WTC11 (cell line): ENCODE results near the gene FOXP1. TPM values are rescaled to one million over a fixed set of nuclear protein-coding genes. Genes with fewer than 3 reads are reported as not detected.

ENCODE experiments used
- ATAC-seq: fragments of 200-7000 bp; cut with Tn5 transposase; 2 replicates; pipeline ENCODE4 v1.10.0; 2021; ENCODE audit warnings: mild to moderate bottlenecking, moderate library complexity
- CTCF ChIA-PET: fragments of 300-600 bp; sonication (Branson Sonifier 250); formaldehyde crosslinking; loops from one replicate; lab custom pipeline; 2021; ENCODE audit warnings: antibody characterized with exemption; lab: Charles Lee
- POLR2A ChIA-PET: fragments of 350-600 bp; sonication (Branson Sonifier 250); formaldehyde crosslinking; loops from one replicate; lab custom pipeline; 2021; ENCODE audit warnings: antibody characterized with exemption; lab: Charles Lee
- DNase-seq: peaks from one replicate; pipeline ENCODE4 v3.0.0; 2021; ENCODE audit warnings: low spot score
- H3K27ac Mint-ChIP-seq: 2 replicates; pipeline ENCODE4 v1.8.0; 2021; ENCODE audit warnings: mixed read lengths
- H3K27me3 Mint-ChIP-seq: 2 replicates; pipeline ENCODE4 v1.8.0; 2021; ENCODE audit warnings: low read depth, mild to moderate bottlenecking, moderate library complexity, mixed read lengths
- H3K36me3 Mint-ChIP-seq: 2 replicates; pipeline ENCODE4 v1.8.0; 2021; ENCODE audit warnings: mixed read lengths
- H3K4me1 Mint-ChIP-seq: 2 replicates; pipeline ENCODE4 v1.8.0; 2022; ENCODE audit warnings: mixed read lengths
- H3K4me3 Mint-ChIP-seq: 2 replicates; pipeline ENCODE4 v1.8.0; 2021; ENCODE audit warnings: mild to moderate bottlenecking, moderate library complexity, mixed read lengths
- H3K9me3 Mint-ChIP-seq: 2 replicates; pipeline ENCODE4 v1.8.0; 2021; ENCODE audit warnings: mixed read lengths
- CREM ChIP-seq: sonication (generic); formaldehyde crosslinking; IDR thresholded peaks from 2 replicates; pipeline ENCODE4 v1.8.1; 2022; ENCODE audit warnings: mild to moderate bottlenecking, missing genetic modification reagents, moderate library complexity
- FOXP1 ChIP-seq: sonication (generic); formaldehyde crosslinking; IDR thresholded peaks from 2 replicates; pipeline ENCODE4 v1.8.0; 2022; ENCODE audit warnings: missing genetic modification reagents, mild to moderate bottlenecking, moderate library complexity, borderline replicate concordance
- MYBL2 ChIP-seq: sonication (generic); formaldehyde crosslinking; IDR thresholded peaks from 2 replicates; pipeline ENCODE4 v1.8.1; 2023; ENCODE audit warnings: mild to moderate bottlenecking, moderate library complexity, missing genetic modification reagents
- NR2C2 ChIP-seq: sonication (generic); formaldehyde crosslinking; IDR thresholded peaks from 2 replicates; pipeline ENCODE4 v1.8.0; 2022; ENCODE audit warnings: mild to moderate bottlenecking, missing genetic modification reagents
- PRRX2 ChIP-seq: fragments of 250-450 bp; sonication (Bioruptor Pico); IDR thresholded peaks from 2 replicates; pipeline ENCODE4 v1.8.0; 2021; ENCODE audit warnings: mild to moderate bottlenecking
- TCF7 ChIP-seq: sonication (generic); formaldehyde crosslinking; IDR thresholded peaks from 2 replicates; pipeline ENCODE4 v1.8.0; 2022; ENCODE audit warnings: mild to moderate bottlenecking, low read depth, missing genetic modification reagents, moderate library complexity
- ZBTB21 ChIP-seq: sonication (generic); formaldehyde crosslinking; IDR thresholded peaks from 2 replicates; pipeline ENCODE4 v1.8.1; 2023; ENCODE audit warnings: mild to moderate bottlenecking, missing genetic modification reagents, borderline replicate concordance
- ZNF219 ChIP-seq: sonication (generic); formaldehyde crosslinking; IDR thresholded peaks from 2 replicates; pipeline ENCODE4 v1.8.0; 2023; ENCODE audit warnings: missing genetic modification reagents, mild to moderate bottlenecking, borderline replicate concordance
- ZNF416 ChIP-seq: fragments of 250-450 bp; sonication (Bioruptor Pico); IDR thresholded peaks from 2 replicates; pipeline ENCODE4 v1.9.0; 2021; ENCODE audit warnings: mild to moderate bottlenecking, inconsistent platforms
- ZNF423 ChIP-seq: fragments of 250-450 bp; sonication (Bioruptor Pico); IDR thresholded peaks from 2 replicates; pipeline ENCODE4 v2.1.2; 2022; ENCODE audit warnings: mild to moderate bottlenecking, moderate library complexity
- total RNA-seq: library from RNA; stranded (reverse); gene quantifications from 3 replicates; pipeline ENCODE4 v1.2.3, GENCODE V29; 2021
- TF ChIP-seq, protein P1 (sequence below): sonication (generic); formaldehyde crosslinking; IDR thresholded peaks from 2 replicates; pipeline ENCODE4 v1.8.1; 2022; ENCODE audit warnings: missing genetic modification reagents, borderline replicate concordance
- TF ChIP-seq, protein P2 (sequence below): sonication (generic); formaldehyde crosslinking; IDR thresholded peaks from 2 replicates; pipeline ENCODE4 v1.8.1; 2022; ENCODE audit warnings: mild to moderate bottlenecking, moderate library complexity, missing genetic modification reagents
- TF ChIP-seq, protein P3 (sequence below): sonication (generic); formaldehyde crosslinking; IDR thresholded peaks from 2 replicates; pipeline ENCODE4 v1.8.0; 2023; ENCODE audit warnings: mild to moderate bottlenecking, missing genetic modification reagents
- TF ChIP-seq, protein P4 (sequence below): fragments of 250-450 bp; sonication (Bioruptor Pico); conservative IDR thresholded peaks from 2 replicates; pipeline ENCODE4 v1.9.0; 2021; ENCODE audit warnings: mild to moderate bottlenecking
- TF ChIP-seq, protein P5 (sequence below): sonication (generic); formaldehyde crosslinking; IDR thresholded peaks from 2 replicates; pipeline ENCODE4 v1.8.0; 2022; ENCODE audit warnings: mild to moderate bottlenecking, missing genetic modification reagents
- TF ChIP-seq, protein P6 (sequence below): sonication (generic); formaldehyde crosslinking; IDR thresholded peaks from 2 replicates; pipeline ENCODE4 v1.8.1; 2022; ENCODE audit warnings: low read depth, mild to moderate bottlenecking, moderate library complexity, missing genetic modification reagents, borderline replicate concordance
- TF ChIP-seq, protein P7 (sequence below): sonication (generic); formaldehyde crosslinking; IDR thresholded peaks from 2 replicates; pipeline ENCODE4 v1.8.1; 2023; ENCODE audit warnings: mild to moderate bottlenecking, missing genetic modification reagents, borderline replicate concordance

Gene FOXP1
- total RNA-seq, 1 experiment from 2014 or later = 25.8 TPM

DNA sequence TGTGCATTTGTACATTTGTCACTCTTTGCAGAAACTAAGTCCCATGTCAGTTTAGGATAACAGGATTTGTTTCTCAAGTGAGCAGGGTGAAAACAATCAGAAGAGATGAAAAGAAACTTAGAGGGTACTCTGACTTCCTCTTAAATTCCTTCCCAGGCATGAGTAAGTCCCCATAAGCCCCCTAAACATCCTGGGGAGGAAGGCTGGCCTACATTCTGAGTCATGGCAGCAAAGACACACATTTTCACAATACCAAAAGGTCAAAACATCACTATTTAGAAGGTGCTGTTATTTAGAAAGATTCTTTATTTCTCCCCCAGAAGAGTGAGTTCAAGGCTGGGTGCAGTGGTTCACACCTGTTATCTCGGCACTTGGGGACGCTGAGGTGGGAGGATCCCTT lies 7.6 kb upstream of the FOXP1 start:
- ATAC-seq = no peak
- TF ChIP-seq, protein P1, sequence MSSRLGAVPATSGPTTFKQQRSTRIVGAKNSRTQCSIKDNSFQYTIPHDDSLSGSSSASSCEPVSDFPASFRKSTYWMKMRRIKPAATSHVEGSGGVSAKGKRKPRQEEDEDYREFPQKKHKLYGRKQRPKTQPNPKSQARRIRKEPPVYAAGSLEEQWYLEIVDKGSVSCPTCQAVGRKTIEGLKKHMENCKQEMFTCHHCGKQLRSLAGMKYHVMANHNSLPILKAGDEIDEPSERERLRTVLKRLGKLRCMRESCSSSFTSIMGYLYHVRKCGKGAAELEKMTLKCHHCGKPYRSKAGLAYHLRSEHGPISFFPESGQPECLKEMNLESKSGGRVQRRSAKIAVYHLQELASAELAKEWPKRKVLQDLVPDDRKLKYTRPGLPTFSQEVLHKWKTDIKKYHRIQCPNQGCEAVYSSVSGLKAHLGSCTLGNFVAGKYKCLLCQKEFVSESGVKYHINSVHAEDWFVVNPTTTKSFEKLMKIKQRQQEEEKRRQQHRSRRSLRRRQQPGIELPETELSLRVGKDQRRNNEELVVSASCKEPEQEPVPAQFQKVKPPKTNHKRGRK (CRISPR knock-in tag) = no peak
- no peak for TF ChIP-seq TCF7 (CRISPR knock-in tag)
- TF ChIP-seq, protein P2, sequence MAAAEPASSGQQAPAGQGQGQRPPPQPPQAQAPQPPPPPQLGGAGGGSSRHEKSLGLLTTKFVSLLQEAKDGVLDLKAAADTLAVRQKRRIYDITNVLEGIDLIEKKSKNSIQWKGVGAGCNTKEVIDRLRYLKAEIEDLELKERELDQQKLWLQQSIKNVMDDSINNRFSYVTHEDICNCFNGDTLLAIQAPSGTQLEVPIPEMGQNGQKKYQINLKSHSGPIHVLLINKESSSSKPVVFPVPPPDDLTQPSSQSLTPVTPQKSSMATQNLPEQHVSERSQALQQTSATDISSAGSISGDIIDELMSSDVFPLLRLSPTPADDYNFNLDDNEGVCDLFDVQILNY (CRISPR knock-in tag) = no peak
- TF ChIP-seq, protein P3, sequence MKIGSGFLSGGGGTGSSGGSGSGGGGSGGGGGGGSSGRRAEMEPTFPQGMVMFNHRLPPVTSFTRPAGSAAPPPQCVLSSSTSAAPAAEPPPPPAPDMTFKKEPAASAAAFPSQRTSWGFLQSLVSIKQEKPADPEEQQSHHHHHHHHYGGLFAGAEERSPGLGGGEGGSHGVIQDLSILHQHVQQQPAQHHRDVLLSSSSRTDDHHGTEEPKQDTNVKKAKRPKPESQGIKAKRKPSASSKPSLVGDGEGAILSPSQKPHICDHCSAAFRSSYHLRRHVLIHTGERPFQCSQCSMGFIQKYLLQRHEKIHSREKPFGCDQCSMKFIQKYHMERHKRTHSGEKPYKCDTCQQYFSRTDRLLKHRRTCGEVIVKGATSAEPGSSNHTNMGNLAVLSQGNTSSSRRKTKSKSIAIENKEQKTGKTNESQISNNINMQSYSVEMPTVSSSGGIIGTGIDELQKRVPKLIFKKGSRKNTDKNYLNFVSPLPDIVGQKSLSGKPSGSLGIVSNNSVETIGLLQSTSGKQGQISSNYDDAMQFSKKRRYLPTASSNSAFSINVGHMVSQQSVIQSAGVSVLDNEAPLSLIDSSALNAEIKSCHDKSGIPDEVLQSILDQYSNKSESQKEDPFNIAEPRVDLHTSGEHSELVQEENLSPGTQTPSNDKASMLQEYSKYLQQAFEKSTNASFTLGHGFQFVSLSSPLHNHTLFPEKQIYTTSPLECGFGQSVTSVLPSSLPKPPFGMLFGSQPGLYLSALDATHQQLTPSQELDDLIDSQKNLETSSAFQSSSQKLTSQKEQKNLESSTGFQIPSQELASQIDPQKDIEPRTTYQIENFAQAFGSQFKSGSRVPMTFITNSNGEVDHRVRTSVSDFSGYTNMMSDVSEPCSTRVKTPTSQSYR (CRISPR knock-in tag) = no peak
- TF ChIP-seq, protein P4, sequence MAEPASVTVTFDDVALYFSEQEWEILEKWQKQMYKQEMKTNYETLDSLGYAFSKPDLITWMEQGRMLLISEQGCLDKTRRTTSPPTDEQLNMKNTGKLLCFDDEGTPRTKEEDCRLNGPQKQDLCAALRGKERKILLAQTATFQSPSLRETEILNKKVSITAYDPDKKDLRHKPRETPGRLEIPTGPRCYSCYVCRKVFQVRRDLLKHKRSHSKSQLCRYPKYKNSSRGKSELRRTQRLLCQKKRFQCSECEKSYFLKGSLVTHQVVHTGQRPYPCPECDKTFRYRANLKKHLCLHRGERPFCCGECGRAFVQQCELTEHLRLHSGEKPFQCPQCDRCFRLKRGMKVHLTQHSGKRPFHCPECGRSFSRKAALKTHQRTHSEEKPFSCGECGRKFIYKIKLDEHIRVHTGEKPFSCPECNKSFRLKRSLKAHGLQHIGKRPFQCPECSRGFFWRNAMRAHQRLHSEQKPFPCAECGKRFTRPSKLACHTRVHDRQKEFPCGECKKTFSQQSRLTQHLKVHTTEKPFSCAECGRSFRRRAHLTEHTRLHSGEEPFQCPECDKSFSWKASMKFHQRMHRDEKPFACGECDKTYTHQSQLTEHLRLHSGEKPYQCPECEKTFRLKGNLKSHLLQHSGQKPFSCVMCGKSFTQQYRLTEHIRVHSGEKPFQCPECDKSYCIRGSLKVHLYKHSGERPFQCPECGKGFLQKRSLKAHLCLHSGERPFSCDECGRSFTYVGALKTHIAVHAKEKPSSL (CRISPR knock-in tag) = no peak
- TF ChIP-seq NR2C2 (CRISPR knock-in tag) = no peak
- TF ChIP-seq MYBL2 (CRISPR knock-in tag) = no peak
- TF ChIP-seq, protein P5, sequence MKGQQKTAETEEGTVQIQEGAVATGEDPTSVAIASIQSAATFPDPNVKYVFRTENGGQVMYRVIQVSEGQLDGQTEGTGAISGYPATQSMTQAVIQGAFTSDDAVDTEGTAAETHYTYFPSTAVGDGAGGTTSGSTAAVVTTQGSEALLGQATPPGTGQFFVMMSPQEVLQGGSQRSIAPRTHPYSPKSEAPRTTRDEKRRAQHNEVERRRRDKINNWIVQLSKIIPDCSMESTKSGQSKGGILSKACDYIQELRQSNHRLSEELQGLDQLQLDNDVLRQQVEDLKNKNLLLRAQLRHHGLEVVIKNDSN = no peak
- TF ChIP-seq, protein P6, sequence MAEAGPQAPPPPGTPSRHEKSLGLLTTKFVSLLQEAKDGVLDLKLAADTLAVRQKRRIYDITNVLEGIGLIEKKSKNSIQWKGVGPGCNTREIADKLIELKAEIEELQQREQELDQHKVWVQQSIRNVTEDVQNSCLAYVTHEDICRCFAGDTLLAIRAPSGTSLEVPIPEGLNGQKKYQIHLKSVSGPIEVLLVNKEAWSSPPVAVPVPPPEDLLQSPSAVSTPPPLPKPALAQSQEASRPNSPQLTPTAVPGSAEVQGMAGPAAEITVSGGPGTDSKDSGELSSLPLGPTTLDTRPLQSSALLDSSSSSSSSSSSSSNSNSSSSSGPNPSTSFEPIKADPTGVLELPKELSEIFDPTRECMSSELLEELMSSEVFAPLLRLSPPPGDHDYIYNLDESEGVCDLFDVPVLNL (CRISPR knock-in tag) = no peak
- no peak for TF ChIP-seq ZNF416 (CRISPR knock-in tag)
- TF ChIP-seq CREM (CRISPR knock-in tag) = no peak
- TF ChIP-seq ZNF423 (CRISPR knock-in tag) = no peak
- TF ChIP-seq, protein P7, sequence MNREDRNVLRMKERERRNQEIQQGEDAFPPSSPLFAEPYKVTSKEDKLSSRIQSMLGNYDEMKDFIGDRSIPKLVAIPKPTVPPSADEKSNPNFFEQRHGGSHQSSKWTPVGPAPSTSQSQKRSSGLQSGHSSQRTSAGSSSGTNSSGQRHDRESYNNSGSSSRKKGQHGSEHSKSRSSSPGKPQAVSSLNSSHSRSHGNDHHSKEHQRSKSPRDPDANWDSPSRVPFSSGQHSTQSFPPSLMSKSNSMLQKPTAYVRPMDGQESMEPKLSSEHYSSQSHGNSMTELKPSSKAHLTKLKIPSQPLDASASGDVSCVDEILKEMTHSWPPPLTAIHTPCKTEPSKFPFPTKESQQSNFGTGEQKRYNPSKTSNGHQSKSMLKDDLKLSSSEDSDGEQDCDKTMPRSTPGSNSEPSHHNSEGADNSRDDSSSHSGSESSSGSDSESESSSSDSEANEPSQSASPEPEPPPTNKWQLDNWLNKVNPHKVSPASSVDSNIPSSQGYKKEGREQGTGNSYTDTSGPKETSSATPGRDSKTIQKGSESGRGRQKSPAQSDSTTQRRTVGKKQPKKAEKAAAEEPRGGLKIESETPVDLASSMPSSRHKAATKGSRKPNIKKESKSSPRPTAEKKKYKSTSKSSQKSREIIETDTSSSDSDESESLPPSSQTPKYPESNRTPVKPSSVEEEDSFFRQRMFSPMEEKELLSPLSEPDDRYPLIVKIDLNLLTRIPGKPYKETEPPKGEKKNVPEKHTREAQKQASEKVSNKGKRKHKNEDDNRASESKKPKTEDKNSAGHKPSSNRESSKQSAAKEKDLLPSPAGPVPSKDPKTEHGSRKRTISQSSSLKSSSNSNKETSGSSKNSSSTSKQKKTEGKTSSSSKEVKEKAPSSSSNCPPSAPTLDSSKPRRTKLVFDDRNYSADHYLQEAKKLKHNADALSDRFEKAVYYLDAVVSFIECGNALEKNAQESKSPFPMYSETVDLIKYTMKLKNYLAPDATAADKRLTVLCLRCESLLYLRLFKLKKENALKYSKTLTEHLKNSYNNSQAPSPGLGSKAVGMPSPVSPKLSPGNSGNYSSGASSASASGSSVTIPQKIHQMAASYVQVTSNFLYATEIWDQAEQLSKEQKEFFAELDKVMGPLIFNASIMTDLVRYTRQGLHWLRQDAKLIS (CRISPR knock-in tag) = no peak
- no peak for TF ChIP-seq ZBTB21 (CRISPR knock-in tag)
- TF ChIP-seq ZNF219 (CRISPR knock-in tag) = no peak
- no peak for TF ChIP-seq FOXP1
- TF ChIP-seq PRRX2 (CRISPR knock-in tag) = no peak
- peaks cover 27% of the 10 kb centered on the region for H3K36me3 Mint-ChIP-seq
- H3K27me3 Mint-ChIP-seq = peaks cover 2% of the 10 kb centered on the region; the same call in 1 of the 2 replicates
- DNase-seq = no peak
- H3K27ac Mint-ChIP-seq = no peak overlapping the region
- H3K9me3 Mint-ChIP-seq = peaks cover 45% of the 10 kb centered on the region
- POLR2A ChIA-PET = no interaction called here
- H3K4me3 Mint-ChIP-seq = no peak overlapping the region
- H3K4me1 Mint-ChIP-seq = peaks cover 9% of the 10 kb centered on the region; the same call in 1 of the 2 replicates
- CTCF ChIA-PET = no interaction called here
